Ascending aorta (tissue), 2 donors: ENCODE results near the gene CBLB. TPM values are rescaled to one million over a fixed set of nuclear protein-coding genes. Genes with fewer than 3 reads are reported as not detected.

Experiments
- DNase-seq, 2 donors: peaks; one replicate each; pipeline ENCODE4 v3.0.0-alpha.2; 2019; ENCODE audit warnings: low spot score in 2 of 2
- H3K27ac ChIP-seq, 2 donors: fragments of 200-600 bp; sonication (generic); one replicate each; pipeline ENCODE4 v1.5.1; 2016 to 2017; ENCODE audit warnings: mild to moderate bottlenecking in 1 of 2
- H3K27me3 ChIP-seq: fragments of 200-600 bp; sonication (generic); one replicate; pipeline ENCODE4 v1.5.1; 2017
- H3K36me3 ChIP-seq, 2 donors: fragments of 200-600 bp; sonication (generic); one replicate each; pipeline ENCODE4 v1.5.1; 2016
- H3K4me1 ChIP-seq, 2 donors: fragments of 200-600 bp; sonication (generic); one replicate each; pipeline ENCODE4 v1.5.1; 2016 to 2017; ENCODE audit warnings: mild to moderate bottlenecking in 1 of 2
- H3K4me3 ChIP-seq, 2 donors: fragments of 200-600 bp; sonication (generic); one replicate each; pipeline ENCODE4 v1.5.1; 2016 to 2017; ENCODE audit warnings: mild to moderate bottlenecking in 1 of 2
- H3K9me3 ChIP-seq, 2 donors: fragments of 200-600 bp; sonication (generic); one replicate each; pipeline ENCODE4 v1.5.1; 2016
- CTCF ChIP-seq, 3 experiments: fragments of 200-600 bp in 2 of 3; fragments of 450-650 bp in 1 of 3; sonication (generic) in 2 of 3; IDR thresholded peaks; one replicate each; pipeline ENCODE4 v1.5.1; 2016 to 2019; ENCODE audit warnings: antibody characterized with exemption in 3 of 3, mild to moderate bottlenecking in 1 of 3, moderate library complexity in 1 of 3
- intact Hi-C: fragments of 100-400 bp; cut with DNase I; formaldehyde crosslinking; loops from one replicate; pipeline ENCODE4 v1.15.1; 2023
- total RNA-seq: library from RNA; depleted of rRNA; stranded (reverse); fragments of >200 nt; gene quantifications from one replicate; pipeline ENCODE4 v1.1.0, GENCODE V29; 2016

CBLB gene
- total RNA-seq, 1 donor from 2014 or later, result 30.0 TPM

DNA sequence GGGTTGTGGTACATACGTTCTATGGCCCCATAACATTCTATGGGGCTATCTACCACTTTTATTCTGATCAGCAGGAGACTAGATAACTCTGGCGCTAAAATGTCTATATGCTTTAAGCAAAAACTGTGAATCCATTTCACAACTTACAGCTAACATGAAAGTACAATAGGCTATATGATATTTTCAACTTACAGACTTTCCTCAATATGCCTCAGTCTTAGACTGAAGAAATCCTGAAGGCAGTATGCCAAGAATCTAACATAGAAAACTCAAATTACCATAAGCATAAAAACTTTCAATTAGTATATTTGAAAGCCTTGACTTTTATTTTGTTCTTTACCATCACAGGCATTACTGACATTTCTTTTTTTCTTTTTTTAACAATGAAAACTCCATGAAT is 81.4 kb downstream of the CBLB start:
- intact Hi-C loops, result loop anchor here (10.0 kb wide), 1 partner anchor 53 kb away; no protein-coding TSS in a partner anchor
- Histone ChIP-seq H3K27ac (no peak overlapping the region), H3K36me3 (no peaks in the 10 kb centered on the region), H3K4me3 (no peak overlapping the region), H3K9me3 (no peaks in the 10 kb centered on the region), H3K4me1 (peaks cover 0 to 8% of the 10 kb centered on the region in 2 donors), H3K27me3 (no peaks in the 10 kb centered on the region)
- no peak for DNase-seq
- no peak for TF ChIP-seq CTCF (IDR thresholded peaks at IDR 0.05)

DNA sequence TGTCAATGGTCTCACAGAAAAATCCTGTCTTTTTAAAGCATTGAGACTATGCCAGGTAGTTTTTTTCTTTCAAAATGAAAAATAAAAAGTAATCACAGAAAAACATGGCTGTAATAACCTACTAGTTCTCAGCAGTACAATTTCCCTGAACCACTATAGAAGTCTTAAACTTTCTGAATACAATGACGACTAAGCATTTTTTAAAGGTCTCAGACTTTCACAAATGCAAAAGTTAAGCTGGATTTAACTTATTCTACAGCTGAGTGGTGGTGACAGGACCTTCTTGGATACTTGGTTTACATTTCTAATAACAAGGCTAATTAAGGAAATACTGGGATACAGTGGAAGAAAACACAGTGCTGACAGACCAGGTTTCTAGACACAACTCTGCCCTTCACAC is 81.8 kb downstream of the CBLB start:
- no peak for TF ChIP-seq CTCF (IDR thresholded peaks at IDR 0.05)
- Histone ChIP-seq H3K4me3 (no peak overlapping the region), H3K27me3 (no peaks in the 10 kb centered on the region), H3K9me3 (no peaks in the 10 kb centered on the region), H3K27ac (no peak overlapping the region), H3K36me3 (no peaks in the 10 kb centered on the region), H3K4me1 (peaks cover 0 to 8% of the 10 kb centered on the region in 2 donors)
- DNase-seq, result no peak
- intact Hi-C loops, result loop anchor here (10.0 kb wide), 1 partner anchor 52 kb away; no protein-coding TSS in a partner anchor

- Histone ChIP-seq H3K4me1 (peaks cover 0 to 3% of the 10 kb centered on the region in 2 donors), H3K36me3 (no peaks in the 10 kb centered on the region), H3K27ac (no peak overlapping the region), H3K9me3 (no peaks in the 10 kb centered on the region), H3K27me3 (no peaks in the 10 kb centered on the region), H3K4me3 (no peak overlapping the region)
- intact Hi-C loops, result loop anchor here (10.0 kb wide), 1 partner anchor 51 kb away; no protein-coding TSS in a partner anchor
- DNase-seq, result no peak
- no peak for TF ChIP-seq CTCF (IDR thresholded peaks at IDR 0.05)
Observed at GRCh38 chr3:105786241-105786640, 82.6 kb downstream of the CBLB start.

DNA sequence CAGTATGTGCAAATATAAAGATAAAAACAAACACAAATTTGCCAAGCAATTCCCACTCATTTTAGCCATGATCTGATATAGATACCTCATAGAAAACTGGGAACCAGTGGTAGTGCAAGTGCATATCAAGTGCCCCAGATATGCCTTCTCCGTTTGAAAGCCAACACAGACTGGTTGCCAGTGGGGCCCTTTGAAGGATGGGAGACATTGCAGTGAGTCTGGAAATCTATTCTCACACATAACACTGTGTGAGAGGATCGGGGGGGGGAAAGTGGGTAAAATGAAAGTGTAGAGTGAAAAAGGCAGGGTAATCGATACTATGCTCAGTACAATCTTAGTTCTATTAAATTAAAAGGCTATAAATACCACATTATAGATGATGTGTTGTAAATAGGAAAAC is 83.0 kb downstream of the CBLB start:
- intact Hi-C loops, result loop anchor here (10.0 kb wide), 1 partner anchor 51 kb away; no protein-coding TSS in a partner anchor
- Histone ChIP-seq H3K27ac (no peak overlapping the region), H3K27me3 (no peaks in the 10 kb centered on the region), H3K36me3 (no peaks in the 10 kb centered on the region), H3K4me3 (no peak overlapping the region), H3K9me3 (no peaks in the 10 kb centered on the region), H3K4me1 (peaks cover 0 to 3% of the 10 kb centered on the region in 2 donors)
- DNase-seq, result no peak
- TF ChIP-seq CTCF (IDR thresholded peaks at IDR 0.05), result no peak

DNA sequence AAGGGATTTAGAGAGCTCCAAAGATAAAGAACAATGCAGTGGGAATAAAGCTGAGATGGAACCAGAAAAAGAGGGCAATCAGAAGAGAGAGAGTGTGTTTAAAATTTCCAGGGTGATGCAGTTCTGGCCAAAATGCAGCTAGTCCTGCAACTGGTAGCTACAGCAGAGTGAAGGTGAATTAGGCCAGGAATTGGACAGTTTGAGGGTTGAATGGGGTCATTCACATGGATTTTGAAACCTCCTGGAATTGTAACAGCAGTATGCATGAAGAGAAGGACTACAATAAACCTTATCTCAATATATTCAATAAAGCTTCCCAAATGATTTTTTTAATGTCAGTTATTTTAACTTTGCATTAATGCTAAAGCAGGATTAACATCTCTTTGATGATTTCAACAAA is 85.2 kb downstream of the CBLB start:
- H3K4me1 ChIP-seq, result no peaks in the 10 kb centered on the region
- no peaks in the 10 kb centered on the region for H3K9me3 ChIP-seq
- no peak for DNase-seq
- intact Hi-C loops, result loop anchor here (10.0 kb wide), 1 partner anchor 49 kb away; no protein-coding TSS in a partner anchor
- no peak overlapping the region for H3K27ac ChIP-seq
- H3K4me3 ChIP-seq, result no peak overlapping the region
- H3K36me3 ChIP-seq, result no peaks in the 10 kb centered on the region
- no peaks in the 10 kb centered on the region for H3K27me3 ChIP-seq
- no peak for TF ChIP-seq CTCF (IDR thresholded peaks at IDR 0.05)

DNA sequence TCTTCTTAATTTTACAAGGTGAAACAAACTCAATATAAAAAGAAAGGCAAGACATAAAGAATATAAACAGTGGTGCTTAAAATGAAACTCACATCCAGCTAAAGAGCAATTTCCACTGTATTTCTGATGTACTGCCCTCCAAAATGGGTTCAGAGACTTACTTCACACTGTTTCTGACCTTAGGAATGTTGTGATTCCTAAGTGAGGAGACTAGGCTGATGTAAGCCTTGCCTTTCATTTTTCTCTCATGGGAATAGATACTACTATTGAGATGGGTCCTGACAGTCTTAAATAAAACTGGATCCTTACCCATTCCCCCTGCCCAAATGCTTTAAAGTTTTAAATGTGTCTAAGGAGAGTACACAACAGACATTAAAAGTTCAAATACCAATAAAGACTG is 86.9 kb downstream of the CBLB start:
- Histone ChIP-seq H3K27ac (no peak overlapping the region), H3K36me3 (no peaks in the 10 kb centered on the region), H3K9me3 (no peaks in the 10 kb centered on the region), H3K27me3 (no peaks in the 10 kb centered on the region), H3K4me3 (no peak overlapping the region), H3K4me1 (no peaks in the 10 kb centered on the region)
- no peak for TF ChIP-seq CTCF (IDR thresholded peaks at IDR 0.05)
- intact Hi-C loops, result loop anchor here (10.0 kb wide), 1 partner anchor 47 kb away; no protein-coding TSS in a partner anchor
- no peak for DNase-seq
